Liver (tissue), 9 donors: Measurements from ENCODE around the gene PHC2. TPM values are rescaled to one million over a fixed set of nuclear protein-coding genes. Genes with fewer than 3 reads are reported as not detected.
"Not testable (repeated sequence)": the region's sequence is repeated elsewhere in the genome, so short reads cannot be mapped to it uniquely, and the experiment has no call there.

Experiments
- DNase-seq: peaks from one replicate; pipeline ENCODE4 v3.0.0-alpha.2; 2017; ENCODE audit warnings: low spot score
- H3K27ac ChIP-seq, 2 donors: one replicate each; pipeline ENCODE4 v1.7.0; 2013; ENCODE audit warnings: inconsistent platforms in 2 of 2, low read length in 2 of 2, control low read depth in 1 of 2, low read depth in 1 of 2, mild to moderate bottlenecking in 1 of 2
- H3K27me3 ChIP-seq, 4 donors: one replicate each; pipeline versions ENCODE4 v1.6.1 to v1.7.0; 2013; ENCODE audit warnings: low read length in 3 of 4, inconsistent platforms in 1 of 4, mild to moderate bottlenecking in 1 of 4, moderate library complexity in 1 of 4; ENCODE audit not compliant: control insufficient read depth in 4 of 4, insufficient read depth in 4 of 4
- H3K36me3 ChIP-seq, 4 donors: one replicate each; pipeline versions ENCODE4 v1.6.1 to v1.7.0; 2013; ENCODE audit warnings: low read length in 3 of 4, mild to moderate bottlenecking in 3 of 4, low read depth in 1 of 4, moderate library complexity in 1 of 4; ENCODE audit not compliant: control insufficient read depth in 4 of 4, insufficient read depth in 3 of 4
- H3K4me1 ChIP-seq, 4 donors: one replicate each; pipeline versions ENCODE4 v1.6.1 to v1.7.0; 2013; ENCODE audit warnings: low read length in 3 of 4, mild to moderate bottlenecking in 3 of 4, moderate library complexity in 1 of 4; ENCODE audit not compliant: control insufficient read depth in 4 of 4, insufficient read depth in 4 of 4
- H3K4me3 ChIP-seq, 3 donors: one replicate each; pipeline versions ENCODE4 v1.6.1 to v1.7.0; 2013; ENCODE audit warnings: low read length in 3 of 3, control low read depth in 1 of 3, low read depth in 1 of 3, mild to moderate bottlenecking in 1 of 3
- H3K9ac ChIP-seq, 2 donors: one replicate each; pipeline ENCODE4 v1.7.0; 2013; ENCODE audit warnings: low read length in 2 of 2, mild to moderate bottlenecking in 2 of 2, moderate library complexity in 2 of 2, control low read depth in 1 of 2, low read depth in 1 of 2
- H3K9me3 ChIP-seq, 4 donors: one replicate each; pipeline versions ENCODE4 v1.6.1 to v1.7.0; 2013; ENCODE audit warnings: low read length in 3 of 4; ENCODE audit not compliant: control insufficient read depth in 4 of 4
- EGR1 ChIP-seq, 2 donors: IDR thresholded peaks; 2 replicates each; pipeline ENCODE4 v1.6.1; 2016 to 2018; ENCODE audit warnings: antibody characterized with exemption in 2 of 2, low read depth in 2 of 2
- FOXA2 ChIP-seq: IDR thresholded peaks from 2 replicates; pipeline ENCODE4 v1.6.1; 2016; ENCODE audit warnings: antibody characterized with exemption
- GABPA ChIP-seq, 2 donors: IDR thresholded peaks in 1 of 2; conservative IDR thresholded peaks in 1 of 2; 2 replicates each; pipeline ENCODE4 v1.6.1; 2016; ENCODE audit warnings: antibody characterized with exemption in 2 of 2, mild to moderate bottlenecking in 1 of 2, moderate library complexity in 1 of 2
- HNF4A ChIP-seq, 2 donors: conservative IDR thresholded peaks; 2 replicates each; pipeline ENCODE4 v1.6.1; 2016; ENCODE audit warnings: antibody characterized with exemption in 2 of 2, mild to moderate bottlenecking in 2 of 2
- HNF4G ChIP-seq: IDR thresholded peaks from 2 replicates; pipeline ENCODE4 v1.6.1; 2016; ENCODE audit warnings: antibody characterized with exemption
- MAX ChIP-seq: IDR thresholded peaks from 2 replicates; pipeline ENCODE4 v1.6.1; 2016; ENCODE audit warnings: antibody characterized with exemption
- NR2F2 ChIP-seq: IDR thresholded peaks from 2 replicates; pipeline ENCODE4 v1.6.1; 2016; ENCODE audit warnings: antibody characterized with exemption
- RAD21 ChIP-seq, 2 donors: IDR thresholded peaks; 2 replicates each; pipeline ENCODE4 v1.6.1; 2016; ENCODE audit warnings: antibody characterized with exemption in 2 of 2, mild to moderate bottlenecking in 2 of 2
- SP1 ChIP-seq: IDR thresholded peaks from 2 replicates; pipeline ENCODE4 v1.6.1; 2018; ENCODE audit warnings: antibody characterized with exemption, mild to moderate bottlenecking
- TAF1 ChIP-seq: conservative IDR thresholded peaks from 2 replicates; pipeline ENCODE4 v1.6.1; 2016; ENCODE audit warnings: antibody characterized with exemption, mild to moderate bottlenecking
- YY1 ChIP-seq: IDR thresholded peaks from 2 replicates; pipeline ENCODE4 v1.6.1; 2016; ENCODE audit warnings: antibody characterized with exemption, mild to moderate bottlenecking
- WGBS: extraction: QIAGEN DNeasy Blood & Tissue Kit; methylation state at CpG from one replicate; pipeline ENCODE4 v1.1.7; 2013; 5-methylcytosine and 5-hydroxymethylcytosine counted together
- polyA plus RNA-seq, 2 donors: library from polyadenylated mRNA; stranded (reverse) in 1 of 2; unstranded in 1 of 2; fragments of 200-250 nt in 1 of 2; fragments of >200 nt in 1 of 2; fragmentation: Nextera tagmentation in 1 of 2; extraction: Ambion mirVana in 1 of 2; gene quantifications; one replicate each; pipeline versions ENCODE4 v1.2.1 to v1.2.3, GENCODE V29; 2013 to 2015
- total RNA-seq, 2 donors: library from RNA; depleted of rRNA; stranded (reverse); fragments of >200 nt; gene quantifications; one replicate each; pipeline ENCODE4 v1.2.3, GENCODE V29; 2014
- TF ChIP-seq, protein P1 (sequence below): fragments of 150-350 bp; IDR thresholded peaks from 2 replicates; pipeline ENCODE4 v1.5.1; 2017; ENCODE audit warnings: improper control_type of control experiment, low read depth, low read length; ENCODE audit not compliant: missing input control
- donor health status: healthy.
- donor health status: healthy.
- donor health status: healthy.
- donor health status: healthy.
- donor health status: healthy.

Gene PHC2
- total and polyA plus RNA-seq, 4 donors, result 19.1 to 67.8 (median 44.7) TPM

GRCh38 chr1:33310702-33311101, 120.2 kb downstream of the PHC2 start:
- TF ChIP-seq EGR1 (IDR thresholded peaks at IDR 0.05; ENCODE audit: low read depth in 2 of 2) (no peak), SP1 (no peak), GABPA (IDR thresholded peaks at IDR 0.05 in 1 of 2, conservative IDR thresholded peaks at IDR 0.05 in 1 of 2) (no peak), FOXA2 (no peak)
- WGBS, result 90% methylated on average over 8 of the region's 8 CpGs
- H3K9ac ChIP-seq, result no peak overlapping the region
- H3K27me3 ChIP-seq, result no peaks in the 10 kb centered on the region
- peaks cover 0 to 6% (median 3%) of the 10 kb centered on the region in 4 donors for H3K4me1 ChIP-seq
- no peak for DNase-seq
- no peak overlapping the region for H3K27ac ChIP-seq
- no peaks in the 10 kb centered on the region for H3K9me3 ChIP-seq
- no peaks in the 10 kb centered on the region for H3K36me3 ChIP-seq
- no peak overlapping the region for H3K4me3 ChIP-seq

DNA sequence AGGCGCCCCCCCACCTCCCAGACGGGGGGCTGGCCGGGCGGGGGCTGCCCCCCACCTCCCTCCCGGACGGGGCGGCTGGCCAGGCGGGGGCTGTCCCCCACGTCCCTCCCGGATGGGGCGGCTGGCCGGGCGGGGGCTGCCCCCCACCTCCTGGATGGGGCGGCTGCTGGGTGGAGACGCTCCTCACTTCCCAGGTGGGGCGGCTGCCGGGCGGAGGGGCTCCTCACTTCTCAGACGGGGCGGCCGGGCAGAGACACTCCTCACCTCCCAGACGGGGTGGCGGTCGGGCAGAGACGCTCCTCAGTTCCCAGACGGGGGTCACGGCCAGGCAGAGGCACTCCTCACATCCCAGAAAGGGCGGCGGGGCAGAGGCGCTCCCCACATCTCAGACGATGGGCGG, 121.5 kb downstream of the PHC2 start:
- 96% methylated on average over 32 of the region's 32 CpGs for WGBS

GRCh38 chr1:33307494-33307864, 123.4 kb downstream of the PHC2 start:
- Histone ChIP-seq H3K4me3 (no peak overlapping the region), H3K9ac (no peak overlapping the region), H3K9me3 (no peaks in the 10 kb centered on the region), H3K27me3 (no peaks in the 10 kb centered on the region), H3K27ac (no peak overlapping the region), H3K4me1 (peaks cover 0 to 6% (median 3%) of the 10 kb centered on the region in 4 donors), H3K36me3 (no peaks in the 10 kb centered on the region)
- no peak for TF ChIP-seq TAF1
- TF ChIP-seq EGR1 (IDR thresholded peaks at IDR 0.05; ENCODE audit: low read depth in 2 of 2), result no peak
- TF ChIP-seq RAD21 (IDR thresholded peaks at IDR 0.05), result no peak
- no peak for TF ChIP-seq FOXA2
- TF ChIP-seq NR2F2, result no peak
- TF ChIP-seq HNF4G, result no peak
- no peak for TF ChIP-seq YY1
- no peak for TF ChIP-seq HNF4A (conservative IDR thresholded peaks at IDR 0.05)
- no peak for TF ChIP-seq SP1
- TF ChIP-seq MAX, result no peak
- TF ChIP-seq, protein P1, sequence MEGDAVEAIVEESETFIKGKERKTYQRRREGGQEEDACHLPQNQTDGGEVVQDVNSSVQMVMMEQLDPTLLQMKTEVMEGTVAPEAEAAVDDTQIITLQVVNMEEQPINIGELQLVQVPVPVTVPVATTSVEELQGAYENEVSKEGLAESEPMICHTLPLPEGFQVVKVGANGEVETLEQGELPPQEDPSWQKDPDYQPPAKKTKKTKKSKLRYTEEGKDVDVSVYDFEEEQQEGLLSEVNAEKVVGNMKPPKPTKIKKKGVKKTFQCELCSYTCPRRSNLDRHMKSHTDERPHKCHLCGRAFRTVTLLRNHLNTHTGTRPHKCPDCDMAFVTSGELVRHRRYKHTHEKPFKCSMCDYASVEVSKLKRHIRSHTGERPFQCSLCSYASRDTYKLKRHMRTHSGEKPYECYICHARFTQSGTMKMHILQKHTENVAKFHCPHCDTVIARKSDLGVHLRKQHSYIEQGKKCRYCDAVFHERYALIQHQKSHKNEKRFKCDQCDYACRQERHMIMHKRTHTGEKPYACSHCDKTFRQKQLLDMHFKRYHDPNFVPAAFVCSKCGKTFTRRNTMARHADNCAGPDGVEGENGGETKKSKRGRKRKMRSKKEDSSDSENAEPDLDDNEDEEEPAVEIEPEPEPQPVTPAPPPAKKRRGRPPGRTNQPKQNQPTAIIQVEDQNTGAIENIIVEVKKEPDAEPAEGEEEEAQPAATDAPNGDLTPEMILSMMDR, result no peak
- no peak for DNase-seq
- WGBS, result 84% methylated on average over 5 of the region's 5 CpGs

More for the DNA sequence above, 121.5 kb downstream of the PHC2 start:
- not testable (repeated sequence) for H3K9ac ChIP-seq, H3K4me1 ChIP-seq, H3K4me3 ChIP-seq, DNase-seq, H3K36me3 ChIP-seq, H3K27me3 ChIP-seq, H3K9me3 ChIP-seq, H3K27ac ChIP-seq
